Psoas muscle (tissue), 8 donors: Measurements from ENCODE around the gene PLEKHA6. TPM values are rescaled to one million over a fixed set of nuclear protein-coding genes. Genes with fewer than 3 reads are reported as not detected.

Source experiments
- ATAC-seq, 4 donors: fragments of 200-7000 bp; cut with Tn5 transposase; one replicate each; pipeline ENCODE4 v1.9.1; 2020; ENCODE audit warnings: moderate library complexity in 3 of 4, mild to moderate bottlenecking in 2 of 4
- DNase-seq, 2 donors: peaks; one replicate each; pipeline ENCODE4 v3.0.0-alpha.2; 2020
- H3K27ac ChIP-seq: fragments of 200-600 bp; one replicate; pipeline ENCODE4 v1.8.0; 2022
- H3K27me3 ChIP-seq, 3 donors: fragments of 200-600 bp in 1 of 3; one replicate each; pipeline versions ENCODE4 v1.6.1 to v1.8.0; 2013 to 2022; ENCODE audit warnings: low read length in 2 of 3, mild to moderate bottlenecking in 2 of 3, moderate library complexity in 1 of 3; ENCODE audit not compliant: insufficient read depth in 3 of 3
- H3K36me3 ChIP-seq, 2 donors: fragments of 200-600 bp in 1 of 2; one replicate each; pipeline versions ENCODE4 v1.6.1 to v1.8.0; 2013 to 2022; ENCODE audit warnings: low read depth in 1 of 2, mild to moderate bottlenecking in 1 of 2, moderate library complexity in 1 of 2; ENCODE audit not compliant: insufficient read depth in 1 of 2
- H3K4me1 ChIP-seq: fragments of 200-600 bp; one replicate; pipeline ENCODE4 v1.8.0; 2022
- H3K4me3 ChIP-seq: fragments of 200-600 bp; one replicate; pipeline ENCODE4 v1.8.0; 2022; ENCODE audit warnings: mild to moderate bottlenecking
- H3K9me3 ChIP-seq: fragments of 200-600 bp; one replicate; pipeline ENCODE4 v1.8.0; 2022
- CTCF ChIP-seq: fragments of 200-600 bp; IDR thresholded peaks from one replicate; pipeline ENCODE4 v1.8.0; 2022; ENCODE audit warnings: antibody characterized with exemption
- WGBS, 3 donors: extraction: QIAGEN DNeasy Blood & Tissue Kit; methylation state at CpG; one replicate each; pipeline versions ENCODE4 v1.1.6 to v1.1.7; 2013; 5-methylcytosine and 5-hydroxymethylcytosine counted together
- intact Hi-C, 2 donors: fragments of 100-400 bp; cut with DNase I; formaldehyde crosslinking; loops; one replicate each; pipeline versions ENCODE4 v1.11.0 to v1.14.2; 2022
- polyA plus RNA-seq, 3 donors: library from polyadenylated mRNA; stranded (reverse); fragments of 200-250 nt; gene quantifications; one replicate each; pipeline ENCODE4 v1.2.3, GENCODE V29; 2013
- total RNA-seq, 4 donors: library from RNA; stranded (reverse); fragmentation: NEBNext Ultra II Directional in 2 of 4; extraction: Animal tissue kit (Norgen Biotek cat#: 25700) in 2 of 4; gene quantifications; one replicate each; pipeline versions ENCODE4 v1.2.1 to v1.2.4, GENCODE V29; 2021 to 2023
- donor health status: healthy with polysubstance abuse.
- donor health status: DM: no; HTN: no; CAD: no; lungs with moderate emphysema.
- donor health status: Bipolar disorder and iron deficiency.
- donor health status: healthy.
- donor health status: DM: yes; HTN: yes; CAD: no.
- donor health status: DM: no; HTN: no; CAD: no.
- donor health status: DM: no; HTN: no; CAD: no.
- donor health status: DM: yes; HTN: yes; CAD: no.

Gene PLEKHA6
- total and polyA plus RNA-seq, 7 donors: 0.92 to 7.1 (median 1.7) TPM

- intact Hi-C loops: no loop called here
- Histone ChIP-seq H3K9me3 (no peaks in the 10 kb centered on the region), H3K27me3 (peaks cover 0 to 6% (median 0%) of the 10 kb centered on the region in 3 donors), H3K36me3 (no peaks in the 10 kb centered on the region), H3K27ac (no peak overlapping the region), H3K4me3 (no peak overlapping the region), H3K4me1 (no peaks in the 10 kb centered on the region)
- ATAC-seq (no peak), DNase-seq (no peak)
- no peak for TF ChIP-seq CTCF
- 77 to 86% (median 81%) methylated on average over 7 to 8 of the region's 8 CpGs for WGBS, 3 donors
These were observed 137.5 kb downstream of the PLEKHA6 start for GRCh38 chr1:204222006-204222763.

- DNase-seq (no peak), ATAC-seq (no peak)
- no peak for TF ChIP-seq CTCF
- intact Hi-C loops: no loop called here
- Histone ChIP-seq H3K4me1 (no peaks in the 10 kb centered on the region), H3K27ac (no peak overlapping the region), H3K36me3 (no peaks in the 10 kb centered on the region), H3K9me3 (no peaks in the 10 kb centered on the region), H3K4me3 (no peak overlapping the region), H3K27me3 (peaks cover 0 to 15% (median 0%) of the 10 kb centered on the region in 3 donors)
- WGBS, 3 donors: 85 to 93% (median 88%) methylated on average over 11 of the region's 11 CpGs
These were observed 138.5 kb downstream of the PLEKHA6 start for GRCh38 chr1:204221271-204221670.

- ATAC-seq (no peak), DNase-seq (no peak)
- Histone ChIP-seq H3K27ac (no peak overlapping the region), H3K4me3 (no peak overlapping the region), H3K27me3 (peaks cover 0 to 22% (median 0%) of the 10 kb centered on the region in 3 donors), H3K36me3 (no peaks in the 10 kb centered on the region), H3K9me3 (no peaks in the 10 kb centered on the region), H3K4me1 (no peaks in the 10 kb centered on the region)
- WGBS, 3 donors: 76 to 83% (median 78%) methylated on average over 10 of the region's 10 CpGs
- intact Hi-C loops: loop anchor here in 1 of 2 donors (1.0 kb wide), 1 partner anchor 138 kb away; no protein-coding TSS in a partner anchor
- TF ChIP-seq CTCF: no peak
These were observed 139.6 kb downstream of the PLEKHA6 start for GRCh38 chr1:204219971-204220616.

GRCh38 chr1:204218552-204218951, 141.2 kb downstream of the PLEKHA6 start:
- Histone ChIP-seq H3K27me3 (peaks cover 0 to 34% (median 0%) of the 10 kb centered on the region in 3 donors), H3K4me1 (no peaks in the 10 kb centered on the region), H3K36me3 (no peaks in the 10 kb centered on the region), H3K27ac (no peak overlapping the region), H3K4me3 (no peak overlapping the region), H3K9me3 (no peaks in the 10 kb centered on the region)
- no peak for TF ChIP-seq CTCF
- ATAC-seq (no peak), DNase-seq (no peak)
- intact Hi-C loops: no loop called here
- 60 to 72% (median 65%) methylated on average over 2 of the region's 2 CpGs for WGBS, 3 donors
